ENCODE measurements around the gene TSPAN4. TPM values are rescaled to one million over a fixed set of nuclear protein-coding genes. Genes with fewer than 3 reads are reported as not detected.

The TSPAN4 gene, protein sequence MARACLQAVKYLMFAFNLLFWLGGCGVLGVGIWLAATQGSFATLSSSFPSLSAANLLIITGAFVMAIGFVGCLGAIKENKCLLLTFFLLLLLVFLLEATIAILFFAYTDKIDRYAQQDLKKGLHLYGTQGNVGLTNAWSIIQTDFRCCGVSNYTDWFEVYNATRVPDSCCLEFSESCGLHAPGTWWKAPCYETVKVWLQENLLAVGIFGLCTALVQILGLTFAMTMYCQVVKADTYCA
- total RNA-seq (1 to 10 TPM; 2.1 to 3.0 TPM), total RNA-seq (1.4 to 1.6 reads per million in 2 donors)

DNA sequence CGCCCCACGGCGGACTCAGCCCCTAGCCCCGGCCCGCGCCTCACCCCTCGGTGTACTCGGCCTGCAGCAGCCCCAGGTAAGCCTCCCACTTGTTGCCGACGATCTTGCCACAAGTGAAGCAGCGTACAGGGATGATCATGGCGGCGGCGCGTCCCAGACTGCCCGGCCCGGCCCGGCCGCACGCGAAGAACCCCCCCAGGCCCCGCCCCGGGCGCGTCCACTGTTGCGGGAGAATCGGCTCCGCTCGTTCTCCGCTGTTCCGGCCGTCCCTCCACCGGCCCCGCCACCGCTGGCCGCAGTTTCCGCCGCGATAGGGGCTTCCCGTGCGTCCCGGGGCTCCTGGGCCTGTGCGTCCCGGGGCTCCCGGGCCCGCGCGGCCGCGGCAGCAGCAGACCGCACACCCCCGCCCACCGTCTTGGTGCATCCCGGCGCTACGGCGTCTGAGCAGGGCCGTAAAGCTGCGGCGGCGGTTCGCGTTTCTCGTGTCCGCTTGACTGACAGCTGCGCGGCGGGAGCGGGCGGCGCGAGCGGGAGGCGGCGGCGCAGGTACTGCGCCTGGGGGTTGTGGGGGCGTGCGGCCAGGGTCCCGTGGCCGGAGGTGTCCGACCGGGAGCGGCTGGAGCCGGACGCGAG, at the start of gene TSPAN4, which contains the start of gene POLR2L:
TSPAN4 (plus strand) TSS at position 483 of the 633 bp plus-strand sequence. CDS start 7,453 bp downstream, outside the sequence.
POLR2L (minus strand) TSS at position 160 of the 633 bp plus-strand sequence; CDS start at position 139, 21 bp downstream.
- Mint-ChIP-seq H3K4me1 (peaks cover 20% of the 10 kb centered on the region), H3K27me3 (no peaks in the 10 kb centered on the region), H3K27ac (peak within 1 kb of the TSS; percentile 75), H3K4me3 (peak within 1 kb of the TSS; percentile 85), H3K36me3 (ENCODE audit: low read depth) (no peaks in the 10 kb centered on the region)
- DNase-seq (peak; percentile 75 to 84 (median 81)), ATAC-seq (peak; percentile 88)
- H3K9me3 ChIP-seq (ENCODE audit: control insufficient read depth, low read length, poor library complexity, severe bottlenecking) = no peaks in the 10 kb centered on the region

GRCh38 chr11:792873-793272, 49.8 kb upstream of the TSPAN4 start:
- no peak for ATAC-seq
- Mint-ChIP-seq H3K4me1 (peaks cover 10% of the 10 kb centered on the region), H3K4me3 (no peak overlapping the region), H3K27me3 (no peaks in the 10 kb centered on the region), H3K27ac (no peak overlapping the region), H3K36me3 (ENCODE audit: low read depth) (no peaks in the 10 kb centered on the region)
- H3K9me3 ChIP-seq (ENCODE audit: control insufficient read depth, low read length, poor library complexity, severe bottlenecking) = no peaks in the 10 kb centered on the region
- DNase-seq = no peak

DNA sequence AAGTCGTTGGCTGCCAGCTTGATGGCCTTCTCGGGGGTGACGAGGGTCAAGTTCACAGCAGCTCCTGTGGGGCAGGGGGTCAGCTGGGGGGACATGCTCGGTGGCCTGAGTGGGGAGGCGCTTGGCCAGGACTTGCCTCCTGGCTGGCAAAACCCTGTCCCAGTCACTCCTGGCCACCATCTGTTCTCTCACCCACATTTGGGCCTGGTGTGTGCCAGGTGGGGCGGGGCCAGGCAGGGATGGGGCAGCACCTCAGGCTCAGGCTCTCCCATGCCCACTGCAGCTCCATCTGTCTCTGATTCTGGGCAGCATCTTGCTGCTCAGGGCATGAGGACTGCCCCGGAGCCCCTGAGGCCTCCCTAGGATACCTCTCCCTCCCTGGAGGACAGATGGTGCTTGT, 49.1 kb upstream of the TSPAN4 start:
- Mint-ChIP-seq H3K4me1 (peaks cover 10% of the 10 kb centered on the region), H3K27ac (no peak overlapping the region), H3K27me3 (no peaks in the 10 kb centered on the region), H3K36me3 (ENCODE audit: low read depth) (no peaks in the 10 kb centered on the region), H3K4me3 (no peak overlapping the region)
- no peak for DNase-seq
- ATAC-seq = no peak
- H3K9me3 ChIP-seq (ENCODE audit: control insufficient read depth, low read length, poor library complexity, severe bottlenecking) = no peaks in the 10 kb centered on the region

GRCh38 chr11:794013-794765, 48.5 kb upstream of the TSPAN4 start:
- no peak for DNase-seq
- no peaks in the 10 kb centered on the region for H3K9me3 ChIP-seq (ENCODE audit: control insufficient read depth, low read length, poor library complexity, severe bottlenecking)
- Mint-ChIP-seq H3K27ac (no peak overlapping the region), H3K36me3 (ENCODE audit: low read depth) (no peaks in the 10 kb centered on the region), H3K4me3 (peak overlapping the region; percentile 33), H3K27me3 (no peaks in the 10 kb centered on the region), H3K4me1 (peaks cover 10% of the 10 kb centered on the region)
- no peak for ATAC-seq

DNA sequence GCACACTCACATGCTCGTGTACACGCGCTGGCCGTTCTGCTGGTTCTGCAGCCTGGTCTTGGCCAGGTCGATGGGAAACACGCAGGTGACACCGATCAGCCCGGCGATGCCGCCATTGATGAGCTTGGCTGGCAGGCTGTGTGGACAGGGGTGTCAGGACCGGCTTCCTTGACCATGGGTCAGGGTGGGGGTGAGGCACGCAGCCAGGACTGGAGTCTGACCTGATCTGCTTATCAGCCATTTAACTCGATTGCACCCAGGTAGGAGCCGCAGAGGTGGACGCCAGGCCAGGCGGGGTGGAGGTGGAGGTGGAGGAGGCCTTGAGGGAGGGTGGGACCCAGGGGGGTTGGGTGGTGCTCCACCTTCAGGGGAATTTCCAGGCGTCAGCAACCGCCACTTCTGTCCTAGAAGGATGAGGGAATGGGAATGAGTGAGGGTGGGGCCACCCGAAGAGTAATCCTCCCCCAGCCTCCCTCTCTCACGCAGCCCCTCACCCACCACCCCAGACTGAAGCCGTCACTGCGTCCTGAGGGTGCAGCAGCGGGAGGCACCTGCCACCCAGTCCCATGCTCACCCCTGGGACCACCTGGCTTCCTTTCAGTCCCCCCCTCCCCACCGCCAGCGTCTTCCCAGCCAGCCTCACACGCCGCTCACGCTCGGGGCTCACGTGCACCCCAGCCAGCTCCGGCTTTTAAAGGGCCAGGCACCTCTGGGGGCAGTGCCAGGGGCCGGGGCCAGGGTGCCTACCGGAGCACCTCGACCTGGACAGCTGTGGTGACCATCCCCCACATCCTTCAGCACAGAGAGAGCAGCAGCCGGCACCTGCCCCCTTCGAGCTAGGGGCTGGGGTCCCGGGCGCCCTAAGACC, 47.7 kb upstream of the TSPAN4 start:
- ATAC-seq (no peak), DNase-seq (peak in 1 of 3 donors; percentile 11)
- H3K9me3 ChIP-seq (ENCODE audit: control insufficient read depth, low read length, poor library complexity, severe bottlenecking) = no peaks in the 10 kb centered on the region
- H3K27me3 Mint-ChIP-seq = no peaks in the 10 kb centered on the region
- H3K27ac Mint-ChIP-seq = no peak overlapping the region
- H3K4me1 Mint-ChIP-seq = peaks cover 10% of the 10 kb centered on the region
- H3K36me3 Mint-ChIP-seq (ENCODE audit: low read depth) = no peaks in the 10 kb centered on the region
- H3K4me3 Mint-ChIP-seq = peak overlapping the region; percentile 96

- Mint-ChIP-seq H3K4me1 (peaks cover 10% of the 10 kb centered on the region), H3K4me3 (peak overlapping the region; percentile 96), H3K27me3 (no peaks in the 10 kb centered on the region), H3K36me3 (ENCODE audit: low read depth) (no peaks in the 10 kb centered on the region), H3K27ac (peak overlapping the region; percentile 81)
- ATAC-seq = peak; percentile 50
- H3K9me3 ChIP-seq (ENCODE audit: control insufficient read depth, low read length, poor library complexity, severe bottlenecking) = no peaks in the 10 kb centered on the region
- DNase-seq = peak; percentile 51 to 72 (median 70)
Measured at GRCh38 chr11:795634-796564, 46.8 kb upstream of the TSPAN4 start.

GRCh38 chr11:796565-797295, 45.9 kb upstream of the TSPAN4 start:
- no peak for ATAC-seq
- Mint-ChIP-seq H3K27ac (peak overlapping the region; percentile 81), H3K36me3 (ENCODE audit: low read depth) (no peaks in the 10 kb centered on the region), H3K4me1 (peaks cover 10% of the 10 kb centered on the region), H3K4me3 (peak overlapping the region; percentile 96), H3K27me3 (no peaks in the 10 kb centered on the region)
- H3K9me3 ChIP-seq (ENCODE audit: control insufficient read depth, low read length, poor library complexity, severe bottlenecking) = no peaks in the 10 kb centered on the region
- no peak for DNase-seq

DNA sequence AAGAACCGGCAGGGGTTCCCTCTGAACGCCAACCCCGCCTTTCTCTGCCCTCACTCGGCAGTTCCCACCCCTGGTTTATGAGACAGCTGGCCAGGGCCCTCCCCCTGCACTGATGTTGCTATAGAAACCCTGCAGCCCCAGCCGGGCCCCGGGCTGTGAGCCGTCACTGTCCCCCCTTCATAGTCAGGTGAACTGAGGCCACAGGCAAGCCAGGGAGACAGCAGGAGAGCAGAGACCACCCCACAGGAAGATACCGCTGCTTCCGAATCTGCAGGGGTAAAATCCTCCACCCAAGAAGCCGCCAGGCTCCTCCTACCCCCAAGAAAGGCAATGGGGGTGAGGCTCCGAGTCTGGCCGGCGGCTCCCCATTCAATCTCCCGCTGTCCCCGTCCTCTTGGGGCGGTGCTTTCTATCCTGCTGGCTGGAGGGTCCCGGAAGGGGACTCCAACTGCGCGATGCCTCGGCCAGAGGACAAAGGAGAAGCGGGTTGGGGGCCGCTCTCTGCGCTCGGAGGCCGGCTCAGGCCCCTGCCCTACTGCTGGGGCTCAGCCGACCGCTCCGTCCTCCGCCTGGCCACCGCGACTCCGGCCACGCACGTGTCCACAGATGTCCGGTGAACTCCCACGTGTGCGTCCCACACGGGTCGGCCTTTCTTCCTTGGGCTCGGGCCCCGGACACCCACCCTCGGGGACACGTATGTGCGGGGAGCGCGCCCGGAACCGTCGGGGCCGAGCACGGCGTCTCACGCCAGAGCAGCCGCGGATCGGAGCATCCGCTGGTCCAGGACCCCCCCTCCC, 45.2 kb upstream of the TSPAN4 start:
- ATAC-seq = peak; percentile 67
- H3K9me3 ChIP-seq (ENCODE audit: control insufficient read depth, low read length, poor library complexity, severe bottlenecking) = no peaks in the 10 kb centered on the region
- Mint-ChIP-seq H3K27me3 (no peaks in the 10 kb centered on the region), H3K27ac (peak overlapping the region; percentile 81), H3K36me3 (ENCODE audit: low read depth) (no peaks in the 10 kb centered on the region), H3K4me3 (peak overlapping the region; percentile 96), H3K4me1 (peaks cover 10% of the 10 kb centered on the region)
- peak; percentile 56 to 81 (median 64) for DNase-seq

DNA sequence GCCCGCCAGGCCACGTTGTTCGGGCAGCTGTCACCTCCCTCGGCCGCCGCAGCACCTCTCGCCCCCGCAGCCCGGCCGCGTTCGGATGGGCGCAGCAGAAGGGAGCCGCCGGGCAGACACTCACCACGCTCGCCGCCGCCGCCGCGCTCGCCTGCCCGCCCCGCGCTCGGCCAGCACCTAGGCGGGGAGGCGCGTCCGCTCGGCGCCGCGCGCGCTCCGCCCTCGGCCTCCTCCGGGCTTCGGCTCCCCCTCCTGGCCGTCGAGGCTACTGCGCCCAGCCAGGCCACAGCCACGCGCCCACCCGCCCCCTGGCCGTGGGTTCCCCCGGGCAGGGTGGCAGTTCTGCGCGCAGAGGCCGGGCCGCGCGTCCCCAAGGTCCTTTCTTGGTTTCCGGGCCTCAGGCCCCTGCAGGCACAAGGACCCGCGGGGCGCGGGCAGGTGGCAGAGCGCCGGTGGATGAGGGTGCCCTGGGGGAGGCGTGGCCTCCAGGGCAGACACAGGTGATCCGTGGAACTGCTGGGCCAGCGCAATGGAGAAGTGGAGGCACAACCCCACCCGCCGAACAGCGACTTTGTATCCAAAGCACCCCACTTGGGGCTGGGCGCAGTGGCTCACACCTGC, 44.4 kb upstream of the TSPAN4 start, which contains the start of gene SLC25A22:
SLC25A22 (minus strand) TSS at position 189 of the 621 bp plus-strand sequence. CDS start 3,275 bp downstream, outside the sequence.
- no peaks in the 10 kb centered on the region for H3K9me3 ChIP-seq (ENCODE audit: control insufficient read depth, low read length, poor library complexity, severe bottlenecking)
- DNase-seq (peak; percentile 76 to 84 (median 82)), ATAC-seq (peak; percentile 73)
- peaks cover 10% of the 10 kb centered on the region for H3K4me1 Mint-ChIP-seq
- H3K4me3 Mint-ChIP-seq = peak within 1 kb of the TSS; percentile 96
- H3K27ac Mint-ChIP-seq = peak within 1 kb of the TSS; percentile 81
- H3K27me3 Mint-ChIP-seq = no peaks in the 10 kb centered on the region
- no peaks in the 10 kb centered on the region for H3K36me3 Mint-ChIP-seq (ENCODE audit: low read depth)

GRCh38 chr11:799641-800316, 42.9 kb upstream of the TSPAN4 start:
- H3K36me3 Mint-ChIP-seq (ENCODE audit: low read depth) = no peaks in the 10 kb centered on the region
- ATAC-seq = no peak
- H3K4me1 Mint-ChIP-seq = peaks cover 10% of the 10 kb centered on the region
- H3K27ac Mint-ChIP-seq = no peak overlapping the region
- no peaks in the 10 kb centered on the region for H3K27me3 Mint-ChIP-seq
- no peaks in the 10 kb centered on the region for H3K9me3 ChIP-seq (ENCODE audit: control insufficient read depth, low read length, poor library complexity, severe bottlenecking)
- no peak overlapping the region for H3K4me3 Mint-ChIP-seq
- no peak for DNase-seq

All from T-helper 17 cell (primary cell).